HG02884 (cell line): ENCODE data around the gene TBC1D22B.

Experiments
- ATAC-seq: cut with Tn5 transposase; IDR thresholded peaks from one replicate; pipeline ENCODE4 v1.9.1; 2021; ENCODE audit warnings: mild to moderate bottlenecking, moderate library complexity; ENCODE audit not compliant: unreplicated experiment

Gene TBC1D22B, protein sequence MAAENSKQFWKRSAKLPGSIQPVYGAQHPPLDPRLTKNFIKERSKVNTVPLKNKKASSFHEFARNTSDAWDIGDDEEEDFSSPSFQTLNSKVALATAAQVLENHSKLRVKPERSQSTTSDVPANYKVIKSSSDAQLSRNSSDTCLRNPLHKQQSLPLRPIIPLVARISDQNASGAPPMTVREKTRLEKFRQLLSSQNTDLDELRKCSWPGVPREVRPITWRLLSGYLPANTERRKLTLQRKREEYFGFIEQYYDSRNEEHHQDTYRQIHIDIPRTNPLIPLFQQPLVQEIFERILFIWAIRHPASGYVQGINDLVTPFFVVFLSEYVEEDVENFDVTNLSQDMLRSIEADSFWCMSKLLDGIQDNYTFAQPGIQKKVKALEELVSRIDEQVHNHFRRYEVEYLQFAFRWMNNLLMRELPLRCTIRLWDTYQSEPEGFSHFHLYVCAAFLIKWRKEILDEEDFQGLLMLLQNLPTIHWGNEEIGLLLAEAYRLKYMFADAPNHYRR

DNA sequence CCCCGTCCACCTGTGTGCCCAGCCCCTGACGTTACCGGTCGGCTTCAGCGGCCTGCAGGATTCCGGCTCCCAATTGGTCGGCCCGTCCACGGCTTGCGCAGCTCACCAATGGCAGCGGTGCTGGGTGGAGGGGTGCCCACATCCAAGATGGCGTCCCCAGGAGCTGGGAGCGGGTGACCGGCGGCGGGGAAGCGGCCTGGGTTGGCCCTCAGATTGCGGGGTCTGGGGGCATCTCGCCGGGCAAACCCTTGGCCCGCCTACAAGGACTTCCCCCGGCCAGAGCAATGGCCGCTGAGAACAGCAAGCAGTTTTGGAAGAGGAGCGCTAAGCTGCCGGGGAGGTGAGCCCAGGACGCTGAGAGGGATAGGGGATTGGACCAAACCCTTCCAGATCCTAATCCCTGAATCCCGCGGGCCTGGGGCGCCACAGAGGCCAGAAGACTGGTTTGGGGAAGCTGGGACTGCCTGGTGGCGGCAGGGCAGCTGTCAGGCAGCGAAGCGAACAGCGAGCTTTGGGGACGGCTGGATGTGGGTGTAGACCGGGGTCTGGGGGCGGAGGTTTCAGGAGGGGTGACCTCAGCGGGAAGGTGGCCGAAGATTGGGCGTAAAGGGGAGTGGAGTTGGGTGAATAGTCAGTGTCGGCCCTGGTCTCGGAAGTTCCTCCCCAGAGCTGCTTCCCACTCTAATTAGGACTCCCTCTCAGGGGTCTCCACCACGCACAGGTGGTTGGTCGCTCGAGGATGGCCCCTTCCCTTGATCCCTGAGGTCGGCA, at the start of gene TBC1D22B, which contains the start of gene TMEM217:
TSS of gene TBC1D22B (plus strand) at position 139 of the 771 bp plus-strand sequence. CDS start at position 285, 146 bp downstream.
TSS of gene TMEM217 (minus strand) at position 511 of the 771 bp plus-strand sequence. CDS start 39,114 bp downstream, outside the sequence.
- ATAC-seq: peak; percentile 91

DNA sequence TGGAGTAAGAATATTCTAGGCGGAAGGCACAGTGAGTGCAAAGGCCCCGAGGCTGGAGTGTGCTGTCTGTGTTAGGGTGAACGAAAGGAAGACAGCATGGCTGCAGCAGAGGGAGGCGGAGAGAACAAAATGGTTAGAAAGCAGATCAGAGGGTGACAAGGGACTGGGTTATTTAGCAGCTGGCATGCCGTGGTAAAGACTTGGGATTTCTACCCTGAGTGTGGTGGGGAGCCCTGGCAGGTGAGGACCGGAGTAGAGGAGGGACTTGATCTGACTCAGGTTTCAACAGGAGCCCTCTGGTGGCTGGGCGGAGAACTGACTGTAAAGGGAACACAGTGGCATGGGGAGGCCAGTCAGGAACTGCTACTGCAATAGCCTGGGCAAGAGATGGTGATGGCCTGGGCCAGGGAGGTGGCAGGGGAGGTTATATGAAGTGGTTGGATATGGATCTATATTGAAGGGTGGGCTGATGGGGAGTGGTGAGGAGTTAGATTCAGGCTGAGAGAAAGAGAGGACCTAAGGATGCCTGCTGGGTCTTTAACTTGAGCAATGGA, 49.6 kb upstream of the TBC1D22B start:
- no peak for ATAC-seq

DNA sequence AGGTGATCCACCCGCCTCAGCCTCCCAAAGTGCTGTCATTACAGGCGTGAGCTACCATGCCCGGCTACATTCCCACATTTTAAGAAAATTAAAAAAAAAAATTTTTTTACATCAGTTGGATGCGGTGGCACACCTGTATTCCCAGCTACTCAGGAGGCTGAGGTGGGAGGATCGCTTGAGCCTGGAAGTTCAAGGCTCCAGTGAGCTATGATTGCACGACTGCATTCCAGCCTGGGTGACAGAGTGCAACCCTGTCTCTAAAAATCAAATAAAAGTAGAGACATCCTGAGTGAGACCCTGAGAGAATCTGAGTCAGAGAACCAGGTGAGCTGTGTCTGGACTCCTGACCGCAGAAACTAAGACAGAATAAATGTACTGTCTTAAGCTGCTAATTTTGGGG, 48.8 kb upstream of the TBC1D22B start:
- ATAC-seq: no peak

DNA sequence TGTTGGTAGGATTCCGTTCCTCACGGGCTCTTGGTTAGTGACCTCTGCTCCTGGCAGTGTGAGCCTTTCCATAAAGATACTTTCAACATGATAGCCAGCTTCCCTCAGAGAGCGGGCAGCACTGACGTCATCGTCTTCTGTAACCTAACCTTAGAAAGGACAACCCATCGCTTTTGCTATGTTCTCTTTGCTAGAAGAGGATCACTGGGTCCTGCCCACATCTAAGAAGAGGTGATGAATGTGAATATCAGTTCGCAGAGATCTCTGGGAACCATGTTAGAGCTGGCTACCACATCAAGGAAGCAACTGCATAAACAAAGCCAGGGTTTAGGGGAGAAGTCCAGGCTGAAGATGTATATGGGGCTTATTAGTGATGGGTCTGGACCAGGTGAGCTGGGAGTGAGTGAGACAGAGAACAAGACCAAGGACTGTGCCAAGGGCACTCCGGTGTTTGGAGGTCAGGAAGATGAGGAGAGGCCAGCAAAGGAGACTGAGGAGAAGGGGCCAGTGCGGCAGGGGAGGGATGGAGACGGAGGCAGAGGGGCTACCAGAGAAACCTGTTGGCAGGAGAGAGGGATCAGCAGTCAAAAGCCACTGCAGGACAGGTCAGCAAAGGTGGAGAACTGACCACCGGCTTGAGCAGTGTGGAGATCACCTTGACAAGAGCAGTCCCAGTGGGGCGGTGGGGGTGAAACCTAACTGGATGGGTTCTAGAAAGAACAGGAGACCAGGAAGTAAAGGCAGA, 47.9 kb upstream of the TBC1D22B start:
- ATAC-seq: no peak

DNA sequence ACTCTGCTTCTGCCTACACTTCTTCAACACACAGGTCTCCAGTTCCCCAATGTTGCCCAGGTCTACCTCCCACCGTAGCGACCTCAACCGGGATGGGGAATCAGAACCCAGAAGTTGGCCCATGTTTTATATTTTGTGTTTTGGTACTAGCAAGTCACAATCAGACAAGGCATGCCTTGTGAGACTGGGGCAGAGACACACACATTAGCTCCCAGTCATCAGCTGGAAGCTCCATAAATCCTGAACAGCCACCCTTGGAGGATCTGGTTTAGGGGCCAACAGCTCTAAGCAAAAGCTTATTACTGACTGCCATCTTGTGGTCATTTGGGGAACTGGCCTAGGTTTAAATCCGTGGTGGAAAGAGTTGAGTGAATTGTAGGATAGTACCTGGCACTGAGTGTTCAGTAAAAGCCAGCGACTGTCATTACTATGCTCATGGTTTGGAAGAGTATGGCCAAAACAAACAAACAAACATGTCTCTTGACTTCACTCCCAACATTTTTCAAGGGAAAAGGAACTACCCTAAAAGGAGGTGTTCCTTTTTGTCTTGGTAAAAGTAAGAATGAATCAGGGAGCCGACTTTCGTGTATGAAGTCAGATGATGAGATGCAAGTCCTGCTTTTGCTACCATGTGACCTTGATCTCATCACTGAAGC, 47.1 kb upstream of the TBC1D22B start:
- ATAC-seq: no peak

DNA sequence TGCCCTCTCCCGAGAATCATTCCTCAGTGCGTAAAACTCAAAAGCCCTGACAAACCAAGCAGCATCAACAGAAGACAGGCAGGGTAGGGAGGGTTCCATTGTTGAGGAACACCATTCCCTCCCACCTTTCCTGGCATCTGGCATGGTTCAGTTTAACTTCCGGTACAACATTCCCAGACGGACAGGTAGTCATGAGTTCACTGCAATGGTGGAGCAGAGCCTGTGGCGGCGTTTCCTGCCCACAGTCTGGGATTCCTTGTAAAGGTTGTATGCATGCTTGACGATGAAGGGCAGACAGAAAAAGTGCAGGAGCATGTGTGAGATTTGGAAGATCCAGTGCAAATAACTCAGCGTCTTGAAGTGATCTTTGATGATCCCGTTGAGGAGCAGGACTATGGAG, 45.3 kb upstream of the TBC1D22B start:
- ATAC-seq: no peak

DNA sequence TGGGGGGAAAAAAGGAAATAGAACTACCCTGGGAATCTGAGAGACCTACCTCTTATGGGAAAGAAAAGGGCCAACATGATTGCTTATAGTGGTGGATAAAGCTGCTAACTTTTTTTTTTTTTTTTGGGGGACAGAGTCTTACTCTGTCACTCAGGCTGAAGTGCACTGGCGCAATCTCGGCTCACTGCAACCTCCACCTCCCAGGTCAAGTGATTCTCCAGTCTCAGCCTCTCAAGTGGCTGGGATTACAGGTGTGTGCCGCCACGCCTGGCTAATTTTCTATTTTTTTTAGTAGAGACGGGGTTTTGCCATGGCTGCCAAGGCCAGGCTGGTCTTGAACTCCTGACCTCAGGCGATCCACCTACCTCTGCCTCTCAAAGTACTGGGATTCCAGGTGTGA, 39.5 kb upstream of the TBC1D22B start:
- no peak for ATAC-seq

DNA sequence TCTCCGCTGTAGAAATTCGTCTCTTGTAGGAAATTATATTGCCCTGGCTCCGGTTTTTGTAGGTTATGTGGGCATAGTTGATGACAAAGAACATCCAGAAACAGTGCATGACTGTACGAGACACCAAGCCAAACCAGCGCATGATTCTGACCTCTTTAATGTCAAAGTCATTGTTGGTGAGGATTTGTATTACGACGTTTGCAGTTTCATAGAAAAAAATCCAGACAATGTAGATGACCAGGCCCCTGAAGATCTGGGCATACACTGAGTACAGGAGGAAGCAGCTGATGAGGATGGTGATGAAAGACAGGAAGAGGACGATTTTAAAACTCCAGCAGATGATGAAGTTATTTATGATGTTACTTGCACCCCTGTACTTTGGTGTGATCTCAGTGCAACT, 39.1 kb upstream of the TBC1D22B start:
- no peak for ATAC-seq

DNA sequence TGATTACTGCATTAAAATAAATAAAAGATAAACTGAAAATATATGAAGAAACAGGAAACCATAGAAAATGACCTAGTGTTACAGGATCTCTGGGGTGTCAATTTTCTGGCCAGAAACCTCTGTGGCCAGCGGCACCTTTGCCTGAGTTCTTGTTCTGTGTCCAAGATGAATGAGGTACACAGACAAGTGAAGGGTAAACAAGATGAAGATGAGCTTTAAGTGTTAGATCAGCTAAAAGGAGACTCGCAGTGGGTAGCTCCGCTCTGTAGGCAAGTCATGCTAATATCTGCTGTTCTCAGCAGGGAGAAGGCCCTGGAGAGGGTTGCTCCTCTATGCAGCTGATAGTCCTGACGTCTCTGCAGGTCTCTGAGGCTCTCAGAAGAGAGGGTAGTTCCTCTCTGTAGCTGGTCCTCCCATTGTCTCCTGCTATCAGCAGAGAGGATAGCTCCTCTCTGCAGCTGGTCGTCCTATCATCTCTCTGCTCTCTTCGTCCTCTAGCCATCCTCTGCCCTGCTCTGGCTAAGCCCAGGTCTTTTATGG, 35.9 kb upstream of the TBC1D22B start:
- ATAC-seq: peak; percentile 10

DNA sequence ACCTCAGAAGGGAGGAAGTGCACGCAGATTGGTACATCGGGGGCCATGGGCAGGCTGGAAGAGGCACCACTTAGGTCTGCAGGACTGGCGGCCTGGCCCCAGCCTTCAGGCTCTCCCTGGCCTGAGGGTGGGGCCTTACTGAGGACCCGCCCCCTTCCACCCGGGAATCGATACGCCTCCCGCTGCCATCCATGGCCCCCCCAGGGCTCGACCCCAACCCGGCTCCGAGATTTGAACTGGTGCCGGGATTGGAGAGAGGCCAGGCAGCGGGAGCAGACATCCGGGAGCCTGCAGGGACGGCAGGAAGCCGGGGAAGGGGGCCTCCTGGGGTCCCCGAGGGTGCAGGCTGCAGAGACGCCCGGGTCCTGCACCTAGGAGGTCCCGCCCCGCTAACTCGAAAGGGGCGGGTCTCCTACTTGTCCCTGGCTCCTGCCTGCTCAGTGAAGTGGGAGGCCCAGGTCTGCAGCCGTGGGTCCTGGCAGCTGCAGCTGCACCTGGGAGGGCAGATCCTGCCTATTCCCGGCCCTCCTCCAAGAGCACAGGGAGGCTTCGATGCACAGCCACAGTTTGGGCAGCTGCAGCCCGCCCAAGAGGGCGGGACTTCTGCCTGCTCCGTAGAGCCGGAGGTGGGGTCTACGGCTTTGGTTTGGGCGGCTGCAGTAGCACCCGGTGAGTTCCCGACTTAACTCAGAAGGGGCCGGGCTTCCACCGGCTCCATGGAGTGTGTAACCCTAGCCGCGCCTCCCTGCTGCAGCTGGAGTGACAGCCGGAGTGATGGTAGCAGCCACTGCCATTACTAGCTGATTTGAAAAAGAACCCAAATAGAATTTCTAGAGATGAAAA, 35.2 kb upstream of the TBC1D22B start:
- ATAC-seq: peak; percentile 84

DNA sequence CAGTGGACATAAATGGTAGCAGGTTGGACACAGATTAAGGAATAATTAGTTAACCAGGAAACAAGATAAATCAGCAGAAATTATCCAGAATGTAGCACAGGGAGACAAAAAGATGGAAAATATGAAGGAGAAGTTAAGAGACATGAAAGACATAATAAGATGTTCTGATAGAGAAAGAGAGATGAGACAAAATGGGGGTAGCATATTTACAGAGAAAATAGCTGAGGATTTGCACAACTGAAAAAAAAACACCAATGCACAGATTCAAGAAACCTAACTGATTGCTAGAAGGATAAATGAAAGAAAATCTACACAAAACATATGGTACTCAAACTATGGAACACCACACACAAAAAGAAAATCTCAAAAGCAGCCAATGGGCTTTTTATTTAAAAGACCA, 34.6 kb upstream of the TBC1D22B start:
- no peak for ATAC-seq

DNA sequence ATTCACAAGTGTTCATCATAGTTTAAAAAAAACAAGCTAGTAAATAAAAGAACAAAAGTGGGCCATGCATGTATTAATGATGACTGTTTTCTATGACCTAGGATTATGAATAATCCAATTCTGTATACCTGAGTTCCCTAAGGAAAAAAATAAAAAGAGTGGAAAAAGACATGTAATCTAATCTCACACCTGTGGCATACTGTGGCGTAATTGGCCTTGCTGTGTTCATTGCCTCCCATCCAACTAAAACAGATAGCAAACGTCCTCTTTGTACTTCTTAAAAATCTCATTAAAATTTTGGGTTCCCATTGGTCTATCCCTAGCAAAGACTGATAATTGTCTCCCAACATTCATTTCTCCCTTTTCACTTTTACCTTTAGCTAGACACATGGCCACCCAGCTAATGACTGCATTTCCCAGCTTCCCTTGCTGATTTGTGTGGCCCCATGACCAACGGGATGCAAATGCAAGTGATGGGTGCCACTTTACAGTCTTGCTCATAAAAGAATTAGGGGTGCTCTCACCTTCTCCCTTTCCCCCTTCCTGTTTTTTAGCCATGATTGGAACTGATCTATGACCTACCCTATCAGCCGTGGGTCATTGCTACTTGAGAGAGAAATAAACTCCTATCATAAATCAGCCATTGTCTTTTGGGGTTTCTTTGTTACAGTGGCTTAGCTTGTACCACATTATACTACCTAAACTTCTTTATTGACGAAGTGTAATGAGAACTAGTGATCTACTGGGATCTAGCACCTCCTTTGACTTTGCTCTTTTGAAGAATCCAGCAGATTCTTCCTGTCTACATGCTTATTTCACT, 32.0 kb upstream of the TBC1D22B start:
- no peak for ATAC-seq

DNA sequence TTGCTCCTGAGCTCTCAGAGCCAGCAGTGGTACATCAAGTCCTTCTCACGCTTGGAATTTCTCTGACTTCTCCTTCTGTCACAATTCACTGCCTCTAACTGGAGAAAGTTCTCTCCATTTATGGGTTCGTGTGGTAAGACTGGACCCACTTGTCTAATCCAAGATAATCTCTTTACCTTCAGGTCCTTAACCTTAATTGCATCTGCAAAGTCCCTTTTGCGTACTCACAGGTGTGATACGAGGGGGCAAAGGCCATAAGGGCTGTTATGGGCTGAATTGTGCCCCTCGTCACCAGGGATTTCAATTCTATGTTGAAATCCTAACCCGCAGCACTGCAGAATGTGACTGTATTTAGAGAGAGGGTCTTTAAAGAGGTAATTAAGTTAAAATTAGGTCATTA, 27.5 kb upstream of the TBC1D22B start:
- no peak for ATAC-seq

DNA sequence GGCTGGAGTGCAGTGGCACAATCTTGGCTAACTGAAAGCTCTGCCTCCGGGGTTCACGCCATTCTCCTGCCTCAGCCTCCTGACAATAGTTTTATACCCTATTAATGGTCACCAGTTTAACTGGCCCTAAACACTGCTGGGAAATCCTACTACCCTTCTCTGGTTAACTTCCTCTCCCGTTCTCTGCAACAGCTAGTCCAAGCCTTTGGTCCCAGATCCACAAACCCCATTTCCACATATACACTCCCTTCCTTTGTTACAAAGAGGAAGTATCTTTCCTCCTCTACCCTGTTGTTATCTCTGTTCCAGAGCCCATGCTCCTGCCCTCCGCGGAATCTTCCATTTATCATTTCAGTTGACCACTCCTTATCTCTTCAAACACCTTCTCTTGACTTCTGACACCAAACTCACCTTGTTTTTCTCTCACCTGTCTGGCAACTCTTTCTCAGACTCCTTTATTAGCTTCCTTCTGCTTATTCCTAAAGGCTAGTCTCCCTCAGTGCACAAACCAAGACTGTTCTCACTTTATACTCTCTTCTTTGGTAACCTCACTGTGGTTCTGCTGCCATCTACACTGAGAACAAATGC, 25.0 kb upstream of the TBC1D22B start:
- no peak for ATAC-seq

DNA sequence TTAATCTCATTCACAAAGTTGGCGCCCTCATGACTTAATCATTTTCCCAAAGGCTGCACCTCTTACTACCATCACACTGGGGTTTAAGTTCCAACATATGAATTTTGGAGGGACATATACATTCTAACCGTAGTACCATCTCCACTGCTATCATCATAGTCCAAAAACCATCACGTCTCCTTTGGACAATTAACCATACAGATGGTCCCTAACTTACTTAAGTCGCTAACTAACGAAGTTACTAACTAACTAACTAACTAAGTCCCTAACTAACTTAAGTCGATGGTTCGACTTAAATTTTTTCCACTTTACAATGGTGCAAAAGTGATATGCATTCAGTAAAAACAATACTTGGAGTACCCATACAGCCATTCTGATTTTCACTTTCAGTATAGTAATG, 24.0 kb upstream of the TBC1D22B start:
- ATAC-seq: no peak

DNA sequence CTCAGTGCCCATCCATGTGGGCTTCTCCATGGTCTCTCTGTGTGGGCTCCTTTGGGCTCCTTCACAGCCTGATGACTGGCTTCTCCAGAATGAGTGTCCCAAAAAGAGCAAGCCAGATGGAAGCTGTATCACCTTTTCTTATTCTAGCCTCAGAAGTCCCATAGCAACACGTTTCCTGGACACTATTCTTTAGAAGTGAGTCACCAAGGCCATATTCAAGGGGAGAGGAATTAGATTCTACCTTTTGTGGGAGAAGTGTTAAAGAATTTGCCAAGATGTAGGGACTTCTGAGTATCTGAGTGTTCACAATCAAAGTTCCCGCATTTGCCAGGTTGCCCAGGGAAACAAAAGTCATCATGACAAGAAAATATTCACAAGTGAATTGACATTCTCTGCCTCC, 20.7 kb upstream of the TBC1D22B start:
- no peak for ATAC-seq

DNA sequence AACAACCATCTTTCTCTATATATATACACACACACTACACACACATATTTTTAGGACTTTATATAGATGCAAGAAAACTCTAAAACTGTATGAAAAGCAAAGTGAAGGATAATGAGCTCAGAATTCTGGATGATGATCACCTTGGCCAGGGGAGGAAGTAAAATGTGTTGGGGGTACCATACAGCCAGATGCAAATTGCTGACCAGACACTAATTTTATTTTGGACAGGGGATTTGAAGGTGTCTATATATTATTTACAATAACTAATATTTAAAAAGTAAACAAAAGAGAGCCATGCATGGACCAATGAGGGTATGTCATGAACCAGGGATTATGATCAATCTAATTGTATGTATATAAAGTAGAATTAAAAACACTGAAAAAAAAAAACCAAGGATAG, 19.8 kb upstream of the TBC1D22B start:
- ATAC-seq: no peak

DNA sequence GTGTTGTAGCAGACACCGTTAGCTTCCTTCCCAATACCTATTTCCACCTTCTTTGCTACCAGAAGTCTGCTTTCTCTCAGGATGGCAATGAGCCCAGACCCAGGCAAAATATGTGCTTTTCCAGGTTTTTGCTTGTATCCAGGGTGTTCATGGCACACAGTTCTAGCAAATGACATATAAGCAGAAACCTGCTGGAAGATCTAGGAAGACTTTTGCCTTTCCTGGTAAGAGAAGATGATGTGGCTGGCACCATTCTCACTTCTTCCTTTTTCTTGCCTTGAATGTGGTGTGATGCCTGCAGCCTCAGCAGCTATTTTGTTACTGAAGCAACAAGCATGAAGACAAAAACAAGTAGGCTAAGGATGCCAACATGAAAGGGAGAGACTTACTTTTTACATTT, 19.2 kb upstream of the TBC1D22B start:
- no peak for ATAC-seq
